SH-SY5Y (cell line): ENCODE results near the gene IGFBP1.

ENCODE experiments used
- GATA2 ChIP-seq: IDR thresholded peaks from 2 replicates; pipeline ENCODE4 v1.6.1; 2011; ENCODE audit warnings: mild to moderate bottlenecking, low read depth, low read length
- GATA3 ChIP-seq: IDR thresholded peaks from 2 replicates; pipeline ENCODE4 v1.6.1; 2011; ENCODE audit warnings: low read depth, mild to moderate bottlenecking, low read length, moderate library complexity

DNA sequence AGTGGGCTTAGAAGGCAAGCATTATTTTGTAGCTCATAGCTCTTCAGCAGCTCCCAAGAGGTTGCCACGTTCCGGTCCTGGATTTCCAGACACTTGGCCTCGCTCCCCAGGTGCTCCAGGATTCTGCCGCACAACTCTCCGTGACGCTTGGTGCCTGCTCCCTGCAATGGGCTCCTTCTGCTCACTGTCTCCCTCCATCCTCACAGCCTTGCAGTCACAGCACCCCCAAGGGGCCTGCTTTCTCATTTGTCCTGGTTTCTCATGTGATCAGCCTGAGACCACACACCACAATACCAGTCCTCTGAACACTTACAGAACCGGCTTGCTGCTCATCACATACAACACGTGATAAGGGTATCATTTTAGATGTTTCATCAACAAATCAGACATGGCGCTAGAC, 23.0 kb downstream of the IGFBP1 start:
- TF ChIP-seq GATA2 (no peak), GATA3 (no peak)
